ENCODE data around the gene RNASET2.
"Not testable (repeated sequence)": the region's sequence is repeated elsewhere in the genome, so short reads cannot be mapped to it uniquely, and the experiment has no call there.

Gene RNASET2

DNA sequence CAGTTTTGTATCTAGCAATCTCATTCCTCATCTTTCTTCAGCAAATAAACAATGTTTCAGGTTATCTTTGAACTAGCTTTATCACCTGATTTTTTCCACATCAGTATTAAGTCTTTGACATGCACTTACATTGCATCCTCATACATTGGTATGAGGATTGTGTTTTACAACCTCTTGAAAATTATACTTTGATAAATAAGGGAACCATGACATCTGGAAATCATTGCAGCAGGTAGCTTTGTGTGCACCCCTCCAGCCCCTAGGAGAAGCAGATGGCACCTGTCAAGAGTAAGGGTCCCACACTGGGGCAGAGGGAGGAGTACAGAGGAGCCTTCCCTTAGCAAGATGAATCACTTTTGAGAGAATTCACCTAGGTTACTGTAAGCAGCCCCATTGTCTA is 13.7 kb upstream of the RNASET2 start:
- in situ Hi-C loops (cut with HindIII; ENCODE audit: low sequenced_read_pairs), result no loop called here

DNA sequence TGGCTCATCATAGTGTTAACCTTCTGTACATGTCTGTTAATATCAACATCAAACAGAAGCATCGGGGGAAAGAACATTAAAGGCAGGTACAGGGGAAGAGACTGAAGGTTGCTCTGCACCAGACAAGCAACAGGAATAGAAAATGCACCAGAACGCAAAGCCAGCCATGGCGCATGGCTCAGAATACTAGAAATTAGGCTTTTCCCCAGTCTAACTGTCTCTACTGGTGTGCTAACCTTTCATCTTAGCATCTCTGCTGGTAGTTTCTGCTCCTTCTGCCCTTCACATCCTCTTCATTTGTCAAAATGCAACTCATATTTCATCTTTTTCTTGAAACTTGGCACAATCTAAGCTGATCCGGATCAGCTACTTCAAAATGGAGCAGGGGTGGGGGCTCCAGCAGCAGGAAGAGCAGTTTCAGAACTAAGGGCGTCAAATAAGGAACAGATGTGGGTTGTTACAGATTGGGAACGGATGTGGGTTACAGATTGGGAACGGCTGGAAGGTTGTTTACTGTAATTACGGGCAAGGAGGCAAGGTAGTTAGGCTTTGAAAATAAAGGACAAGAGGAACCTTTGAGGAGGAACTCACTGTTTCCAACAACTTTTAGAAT is 13.1 kb upstream of the RNASET2 start:
- in situ Hi-C loops (cut with HindIII; ENCODE audit: low sequenced_read_pairs), result no loop called here

DNA sequence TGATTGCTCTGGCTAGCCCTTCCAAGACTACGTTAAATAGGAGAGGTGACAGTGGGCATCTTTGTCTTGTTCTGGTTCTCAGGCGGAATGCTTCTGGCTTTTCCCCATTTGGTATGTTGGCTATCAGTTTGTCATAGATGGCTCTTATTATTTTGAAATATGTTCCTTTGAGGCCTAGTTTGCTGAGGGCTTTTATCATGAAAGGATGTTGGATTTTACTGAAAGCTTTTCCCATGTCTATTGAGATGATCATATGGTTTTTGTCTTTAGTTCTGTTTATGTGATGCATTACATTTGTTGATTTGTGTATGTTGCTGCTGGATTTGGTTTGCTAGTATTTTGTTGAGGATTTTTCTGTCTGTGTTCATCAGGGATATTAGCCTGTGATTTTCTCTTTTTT is 9.9 kb upstream of the RNASET2 start:
- in situ Hi-C loops (cut with HindIII; ENCODE audit: low sequenced_read_pairs), result no loop called here

DNA sequence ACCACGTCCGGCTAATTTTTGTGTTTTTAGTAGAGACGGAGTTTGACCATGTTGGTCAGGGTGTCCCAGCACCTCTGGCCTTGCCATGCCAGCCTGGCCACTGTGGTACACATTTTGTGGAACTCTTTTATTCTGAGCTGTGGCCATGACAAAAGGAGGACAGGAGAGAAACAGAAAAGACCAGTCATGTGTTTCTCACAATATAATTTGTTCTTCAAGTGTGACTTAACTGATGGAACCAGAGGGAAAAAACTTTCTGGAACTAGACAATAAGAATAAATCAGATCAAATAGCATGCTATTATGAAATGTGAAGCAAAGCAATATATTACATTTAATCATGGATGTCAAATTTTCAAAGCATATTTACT is 4.2 kb upstream of the RNASET2 start:
- in situ Hi-C loops (cut with HindIII; ENCODE audit: low sequenced_read_pairs), result no loop called here

DNA sequence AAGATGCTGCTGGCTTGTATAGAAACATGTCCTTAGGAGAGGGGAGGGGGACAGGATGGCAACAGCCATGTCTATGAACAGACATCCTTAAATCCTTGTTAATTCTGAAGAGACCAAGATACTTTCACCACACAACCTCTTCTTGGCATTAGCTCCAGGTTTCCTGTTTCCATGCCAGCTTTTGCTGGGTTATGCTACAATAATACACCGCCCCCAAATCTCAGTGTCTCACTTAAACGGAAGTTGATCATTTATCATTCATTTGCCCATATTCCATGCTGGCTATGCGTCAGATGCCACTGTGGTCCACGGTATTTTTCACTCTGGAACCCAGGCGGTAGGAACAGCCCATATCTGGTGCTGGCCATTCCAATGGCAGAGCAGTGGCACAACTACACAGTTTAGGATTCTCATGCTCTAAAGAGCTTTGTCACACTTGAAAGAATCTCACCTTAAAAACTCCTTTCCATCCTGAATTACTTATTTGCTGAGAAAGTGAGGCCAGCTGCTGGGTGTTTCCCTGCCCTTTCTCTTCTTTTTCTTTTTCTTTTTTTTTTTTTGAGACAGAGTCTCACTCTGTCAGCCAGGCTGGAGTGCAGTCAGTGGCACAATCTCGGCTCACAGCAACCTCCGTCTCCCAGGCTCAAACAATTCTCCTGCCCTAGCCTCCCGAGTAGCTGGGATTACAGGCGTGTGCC is 3.7 kb upstream of the RNASET2 start:
- in situ Hi-C loops (cut with HindIII; ENCODE audit: low sequenced_read_pairs), result no loop called here

DNA sequence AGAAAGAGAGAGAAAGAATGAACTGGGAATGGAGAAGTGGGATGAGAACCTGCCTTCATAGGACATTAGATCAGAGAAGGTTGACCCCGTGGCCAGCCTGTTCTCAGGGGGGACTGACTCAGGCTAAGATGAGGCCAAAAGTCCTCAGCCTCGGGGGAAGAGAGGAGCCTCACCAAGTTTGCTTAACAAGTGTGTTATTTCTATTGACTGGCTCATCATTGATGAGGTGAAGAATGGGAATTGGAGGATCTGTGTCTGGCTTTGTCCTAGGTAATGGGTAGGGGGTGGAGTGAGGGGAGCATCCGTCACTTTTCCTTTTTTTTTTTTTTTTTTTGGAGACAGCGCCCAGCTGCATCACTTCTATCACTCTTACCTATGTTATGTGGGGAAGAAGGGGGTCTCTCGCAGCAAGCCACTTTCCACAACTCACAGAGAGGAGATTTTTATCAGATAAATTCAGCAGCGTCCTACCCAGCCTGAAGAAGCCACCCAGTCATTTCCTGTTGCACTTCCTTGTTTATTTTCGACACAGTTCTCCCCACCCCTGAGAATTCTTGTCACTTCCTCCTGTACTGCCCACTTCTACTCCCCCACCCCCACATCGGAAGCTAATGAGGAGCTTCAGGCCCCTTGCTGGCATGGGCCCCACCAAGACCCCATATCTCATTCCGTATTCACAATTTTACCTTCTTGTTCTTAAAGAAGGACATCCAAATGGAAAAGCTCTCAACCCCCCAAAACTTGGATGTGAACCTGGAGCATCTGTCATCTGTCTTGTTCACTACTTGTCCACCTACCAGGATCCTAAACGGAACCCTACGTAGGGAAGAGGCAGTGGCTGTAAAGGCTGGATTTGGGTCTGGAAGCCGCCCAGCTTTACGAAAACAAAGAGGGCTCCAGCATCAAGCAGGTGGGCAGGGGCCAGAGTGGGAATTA is 2.8 kb upstream of the RNASET2 start:
- in situ Hi-C loops (cut with HindIII; ENCODE audit: low sequenced_read_pairs), result no loop called here

DNA sequence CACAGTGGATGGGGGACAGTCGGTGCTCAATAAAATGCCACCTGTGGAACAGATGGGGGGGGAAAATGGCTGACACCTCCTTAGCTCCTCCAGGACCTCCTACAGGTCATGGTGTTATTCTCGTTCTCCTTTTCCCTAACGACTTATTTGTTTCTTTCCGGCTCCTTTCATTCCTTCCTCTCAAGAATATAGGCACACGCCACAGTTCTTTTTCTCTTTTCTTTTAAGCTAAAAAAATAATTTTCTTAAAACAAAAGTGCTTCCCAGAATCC is 1.4 kb upstream of the RNASET2 start:
- in situ Hi-C loops (cut with HindIII; ENCODE audit: low sequenced_read_pairs), result no loop called here

DNA sequence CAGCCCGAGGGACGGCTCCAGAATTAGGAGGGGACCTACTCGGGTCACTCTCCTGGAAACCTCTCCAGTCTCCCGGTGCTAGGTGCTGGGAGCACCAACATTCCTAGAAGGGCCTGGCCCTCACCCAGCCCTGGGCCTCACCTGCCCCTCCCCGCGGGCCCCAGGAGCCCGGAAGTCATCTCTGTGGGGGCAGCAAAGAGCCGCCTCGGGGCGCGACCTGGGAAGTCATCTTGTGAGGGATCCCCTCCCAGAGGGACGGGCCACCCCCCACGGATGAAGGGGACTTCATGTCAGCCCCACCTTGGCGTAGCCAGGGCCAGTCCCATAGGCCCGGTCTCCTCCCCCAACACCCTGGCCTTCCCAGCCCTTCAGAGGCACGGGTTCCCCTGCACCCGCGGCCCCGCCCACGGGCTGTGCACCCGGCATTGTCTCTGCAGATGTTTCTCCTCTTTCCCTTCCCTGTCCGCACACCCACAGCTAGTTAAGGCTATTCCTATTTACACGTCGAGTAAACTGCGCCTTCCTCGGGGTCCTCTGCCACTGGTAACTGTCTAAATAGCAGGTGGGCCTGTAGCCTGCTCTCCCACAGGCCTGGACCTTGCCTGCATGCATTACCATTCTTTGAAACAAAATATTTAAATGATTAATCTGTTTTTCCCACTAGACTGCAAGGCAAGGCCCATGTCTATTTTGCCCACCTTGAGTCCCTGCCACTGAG is 896 bp upstream of the RNASET2 start:
- in situ Hi-C loops (cut with HindIII; ENCODE audit: low sequenced_read_pairs), result no loop called here

DNA sequence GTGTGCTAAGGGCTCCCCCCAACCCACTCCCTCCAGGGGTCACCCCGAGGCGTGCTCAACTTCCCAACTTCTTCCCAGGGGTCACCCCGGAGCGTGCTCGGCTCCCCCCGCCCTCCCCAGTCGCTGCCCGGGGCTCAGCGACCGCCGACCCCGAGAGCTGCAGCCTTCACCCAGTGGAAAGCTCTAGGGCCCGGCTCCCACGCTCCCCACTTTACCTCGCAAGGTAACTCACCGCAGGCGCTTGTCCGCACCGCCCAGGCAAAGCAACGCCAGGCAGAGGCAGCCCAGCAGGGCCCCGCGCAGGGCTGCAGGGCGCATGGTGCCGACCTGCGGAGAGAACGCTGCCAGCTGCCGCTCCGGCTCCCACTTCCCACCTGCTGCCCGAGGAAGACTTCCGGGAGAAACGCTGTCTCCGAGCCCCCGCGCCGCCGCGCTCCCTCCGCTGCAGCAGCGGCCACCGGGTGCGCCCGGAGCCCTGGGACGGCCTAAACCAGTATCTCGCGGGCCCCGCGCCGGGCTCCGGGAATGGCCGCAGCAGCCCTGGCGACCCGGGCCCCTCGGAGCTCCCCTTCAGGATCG is 396 bp downstream of the RNASET2 start:
- in situ Hi-C loops (cut with HindIII; ENCODE audit: low sequenced_read_pairs), result no loop called here

DNA sequence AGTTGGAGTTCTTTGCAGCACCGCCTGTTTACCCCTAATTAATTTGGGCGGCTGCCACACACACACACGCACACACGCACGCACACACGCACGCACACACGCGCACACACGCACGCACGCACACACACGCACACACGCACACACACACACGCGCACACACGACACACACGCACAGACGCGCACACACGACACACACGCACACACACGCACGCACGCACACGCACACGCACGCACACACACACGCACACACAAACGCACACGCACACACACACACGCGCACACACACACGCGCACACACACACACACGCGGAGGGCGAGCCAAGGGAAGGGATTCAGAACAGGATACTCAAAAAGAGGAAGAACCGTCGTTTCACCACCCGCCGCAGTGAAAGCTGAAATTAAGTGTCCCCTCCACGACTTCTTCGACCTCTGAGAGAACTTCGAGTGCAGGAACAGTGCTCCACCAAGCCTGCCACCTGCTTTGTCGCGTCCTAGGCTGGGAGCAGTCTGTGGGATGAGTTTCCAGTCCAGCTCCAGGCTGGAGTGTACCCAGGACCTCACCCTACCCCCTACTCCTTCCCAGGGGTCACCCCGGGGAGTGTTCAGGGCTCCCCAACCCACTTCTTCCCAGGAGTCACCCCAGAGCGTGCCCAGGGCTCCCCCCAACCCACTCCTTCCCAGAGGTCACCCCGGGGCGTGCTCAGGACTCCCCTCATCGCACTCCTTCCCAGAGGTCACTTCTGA is 1.1 kb downstream of the RNASET2 start:
- in situ Hi-C loops (cut with HindIII; ENCODE audit: low sequenced_read_pairs), result no loop called here

DNA sequence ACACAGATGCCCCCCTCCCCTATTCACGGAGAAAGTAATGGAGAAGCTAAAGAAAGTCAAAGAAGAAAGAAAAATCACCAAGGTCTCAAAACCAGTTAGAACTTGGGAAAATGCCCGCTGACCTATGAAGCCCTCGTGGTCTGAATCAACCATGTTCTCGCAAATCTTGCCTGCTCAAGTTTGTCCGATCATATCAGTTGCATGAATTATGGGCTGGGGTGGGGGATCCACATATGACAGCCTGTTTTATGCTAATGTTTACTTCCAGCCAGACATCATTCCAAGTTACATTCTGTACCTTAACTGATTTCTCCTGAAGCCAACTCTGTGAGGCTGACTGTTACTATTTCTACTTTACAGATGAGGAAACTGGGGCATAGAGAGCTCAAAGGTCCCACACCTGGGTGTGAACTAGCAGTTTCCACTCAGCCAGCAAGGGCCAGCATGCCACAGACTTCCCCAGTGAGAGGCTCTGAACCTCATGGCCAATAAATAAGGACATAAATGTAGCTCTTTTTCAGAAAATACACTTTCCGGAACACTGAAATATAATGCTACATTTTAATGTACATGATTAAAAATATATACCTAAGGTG is 2.1 kb downstream of the RNASET2 start:
- in situ Hi-C loops (cut with HindIII; ENCODE audit: low sequenced_read_pairs), result no loop called here

DNA sequence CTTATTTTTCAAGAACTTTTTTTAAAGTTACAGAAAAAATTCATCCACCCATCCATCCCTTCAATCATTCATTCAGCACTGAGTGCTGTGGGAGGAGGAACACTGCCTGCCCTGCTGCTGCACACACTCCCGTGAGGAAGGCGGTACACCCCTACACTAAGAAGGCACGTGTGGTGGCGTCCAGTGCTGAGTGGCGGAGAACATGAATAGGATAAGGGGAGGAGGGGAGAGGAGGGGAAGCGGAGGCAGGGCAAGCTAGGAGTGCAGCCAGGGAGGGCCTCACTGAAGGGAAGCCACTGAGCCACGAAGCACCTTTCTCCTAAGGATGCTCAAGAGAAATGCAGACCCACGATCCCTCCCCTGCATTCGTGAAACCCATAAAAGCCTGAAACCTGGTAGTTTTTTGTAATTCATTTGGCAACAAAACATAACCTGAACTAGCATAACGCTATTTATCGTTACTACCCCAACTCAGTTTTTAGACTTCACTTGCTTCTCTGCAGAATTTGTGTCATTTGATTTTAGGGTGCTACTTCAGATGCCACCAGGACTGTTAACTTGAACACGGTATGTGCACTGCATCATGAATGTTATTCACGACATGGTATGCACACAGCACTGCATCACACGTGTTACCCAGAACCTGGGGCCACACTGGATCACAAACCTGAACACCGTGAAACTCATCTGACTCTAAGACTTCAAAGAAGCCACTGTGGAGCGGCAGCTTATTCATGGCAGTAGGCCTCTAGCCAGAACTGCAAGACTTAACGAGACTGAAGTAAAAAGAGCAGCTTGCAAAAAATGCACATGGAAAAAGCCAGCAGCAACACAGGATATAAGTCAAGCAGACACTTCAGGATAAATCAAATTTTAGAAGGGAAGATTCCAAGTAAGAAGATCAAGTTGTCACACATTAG is 3.5 kb downstream of the RNASET2 start:
- in situ Hi-C loops (cut with HindIII; ENCODE audit: low sequenced_read_pairs), result no loop called here

DNA sequence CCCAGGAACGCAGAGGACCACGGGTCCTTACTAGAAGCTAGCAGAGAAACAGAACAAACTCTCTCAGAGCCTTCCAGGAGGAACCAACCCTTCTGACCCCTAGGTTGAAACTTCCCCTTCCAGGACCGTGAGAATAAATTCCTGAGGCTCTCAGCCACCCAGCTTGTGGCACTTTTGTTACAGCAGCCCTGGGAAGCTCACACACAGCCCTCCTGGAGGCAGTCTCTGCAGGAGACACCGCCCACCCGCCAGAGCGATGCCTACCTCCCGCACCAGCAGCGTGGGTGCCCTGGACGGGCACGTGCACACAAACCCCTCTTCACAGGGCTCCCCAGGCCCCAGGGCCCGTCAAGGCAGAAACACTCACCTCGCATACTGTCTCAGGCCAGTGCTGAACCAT is 4.2 kb downstream of the RNASET2 start:
- in situ Hi-C loops (cut with HindIII; ENCODE audit: low sequenced_read_pairs), result no loop called here

DNA sequence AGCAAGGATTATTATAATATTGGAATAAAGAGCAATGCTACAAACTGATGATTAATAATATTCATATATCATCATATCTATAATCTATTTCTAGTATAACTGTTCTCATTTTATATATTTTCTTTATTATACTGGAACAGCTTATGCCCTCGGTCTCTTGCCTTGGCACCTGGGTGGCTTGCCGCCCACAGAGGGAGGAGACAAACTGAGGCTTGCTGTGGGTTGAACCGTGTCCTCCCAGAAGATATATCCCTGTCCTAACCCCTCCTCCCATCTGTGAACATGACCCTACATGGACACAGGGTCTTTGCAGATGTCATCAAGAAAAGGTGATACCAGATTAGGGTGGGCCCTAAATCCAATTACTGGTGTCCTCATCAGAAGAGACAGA is 4.7 kb downstream of the RNASET2 start:
- in situ Hi-C loops (cut with HindIII; ENCODE audit: low sequenced_read_pairs), result no loop called here

DNA sequence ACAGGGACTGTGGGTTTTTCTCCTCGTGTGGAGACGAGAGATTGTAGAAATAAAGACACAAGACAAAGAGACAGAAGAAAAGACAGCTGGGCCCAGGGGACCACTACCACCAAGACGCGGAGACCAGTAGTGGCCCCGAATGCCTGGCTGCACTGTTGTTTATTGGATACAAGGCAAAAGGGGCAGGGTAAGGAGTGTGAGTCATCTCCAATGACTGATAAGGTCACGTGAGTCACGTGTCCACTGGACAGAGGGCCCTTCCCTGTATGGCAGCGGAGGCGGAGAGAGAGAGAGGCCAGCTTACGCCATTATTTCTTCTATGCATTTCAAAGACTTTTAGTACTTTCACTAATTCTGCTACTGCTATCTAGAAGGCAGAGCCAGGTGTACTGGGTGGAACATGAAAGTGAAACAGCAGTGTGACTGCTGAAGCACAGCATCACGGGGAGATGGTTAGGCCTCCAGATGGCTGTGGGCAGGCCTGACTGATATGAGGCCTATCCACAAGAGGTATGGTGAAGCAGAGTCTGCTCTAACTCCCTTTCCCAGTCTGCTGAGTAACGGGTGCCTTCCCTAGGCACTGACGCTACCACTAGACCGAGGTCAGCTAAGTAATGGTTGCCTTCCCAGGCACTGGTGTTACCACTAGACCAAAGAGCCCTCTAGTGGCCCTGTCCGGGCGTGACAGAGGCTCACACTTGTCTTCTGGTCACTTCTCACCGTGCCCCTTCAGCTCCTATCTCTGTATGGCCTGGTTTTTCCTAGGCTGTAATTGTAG is 5.3 kb downstream of the RNASET2 start:
- in situ Hi-C loops (cut with HindIII; ENCODE audit: low sequenced_read_pairs), result not testable (repeated sequence)

DNA sequence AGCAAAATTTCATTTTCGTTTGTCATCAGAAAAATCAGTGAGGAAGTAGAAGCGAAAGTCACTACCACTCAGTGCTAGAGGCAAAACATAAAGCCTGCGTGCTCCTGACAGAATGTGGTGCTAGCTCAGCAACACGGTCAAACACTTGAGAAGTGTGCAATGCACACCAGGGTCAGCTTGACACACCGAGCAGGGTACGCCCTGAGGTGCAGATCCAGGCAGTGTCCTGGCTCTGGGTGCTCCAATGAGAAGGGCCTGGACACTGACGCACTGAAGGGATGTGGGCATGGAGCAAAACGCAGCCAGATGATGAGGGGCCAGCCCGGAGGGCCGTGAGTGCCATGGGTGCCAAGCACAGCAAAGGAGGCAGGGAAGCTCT is 5.9 kb downstream of the RNASET2 start:
- in situ Hi-C loops (cut with HindIII; ENCODE audit: low sequenced_read_pairs), result no loop called here

DNA sequence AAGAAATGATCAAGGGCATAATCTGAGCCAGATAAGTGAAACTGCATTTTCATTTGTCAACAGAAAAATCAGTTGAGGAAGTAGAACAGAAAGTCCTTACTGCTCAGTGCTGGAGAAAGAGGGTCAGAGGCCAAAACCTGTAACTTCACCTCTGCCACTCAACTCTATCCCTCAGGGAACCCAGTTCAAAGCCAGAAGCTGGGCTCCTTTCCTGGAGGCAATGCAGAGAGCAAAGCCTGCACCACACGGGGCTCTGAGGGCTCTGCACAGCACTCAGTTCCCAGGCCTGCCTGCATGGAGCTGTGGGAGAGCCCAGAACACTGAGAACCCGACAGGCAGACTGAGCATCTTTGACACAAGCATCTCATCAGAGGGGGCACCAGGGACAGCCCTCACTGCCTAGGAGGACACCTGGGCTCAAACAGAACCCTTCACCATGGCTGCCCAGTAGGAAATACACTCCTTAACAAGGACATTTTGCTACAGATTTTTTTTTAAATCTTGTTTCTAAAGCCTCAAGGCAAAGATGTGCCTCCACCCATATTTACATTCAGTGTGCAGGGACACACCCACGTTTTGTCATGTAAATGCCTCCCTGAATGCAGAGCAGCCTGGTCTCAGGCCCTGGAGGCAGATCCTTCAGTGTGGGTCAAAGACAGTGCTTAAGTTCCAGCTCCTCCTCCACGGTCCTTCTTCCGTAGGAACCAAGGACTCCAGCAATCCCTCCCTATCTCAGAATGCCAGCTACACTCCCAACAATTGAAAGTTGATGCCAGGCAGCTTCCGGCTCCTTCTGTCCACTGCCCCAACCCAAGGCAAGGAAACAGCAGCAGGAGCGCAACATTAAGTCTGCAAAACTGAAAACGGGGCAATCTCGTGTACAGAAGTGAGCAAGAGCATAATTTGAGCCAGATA is 6.6 kb downstream of the RNASET2 start:
- in situ Hi-C loops (cut with HindIII; ENCODE audit: low sequenced_read_pairs), result no loop called here

Measured in DLD1 (cell line).